MCF 10A (cell line): Measurements from ENCODE around the gene TMEM26. TPM values are rescaled to one million over a fixed set of nuclear protein-coding genes. Genes with fewer than 3 reads are reported as not detected.

Experiments
- BruUV-seq: library from RNA; stranded (reverse); fragments of 400-500 nt; replicated peaks from 2 replicates; lab custom pipeline; 2021; lab: Mats Ljungman, UMichigan
- CTCF ChIA-PET: fragments of 300-600 bp; sonication (Branson Sonifier 250); formaldehyde crosslinking; extraction: SDS; loops from one replicate; lab custom pipeline; 2021; ENCODE audit warnings: antibody characterized with exemption, inconsistent platforms; lab: Yijun Ruan, JAX
- POLR2A ChIA-PET: fragments of 300-600, 350-650 bp; sonication (Branson Sonifier 250); formaldehyde crosslinking; extraction: SDS; loops from one replicate; lab custom pipeline; 2020; ENCODE audit warnings: antibody characterized with exemption, inconsistent platforms; lab: Yijun Ruan, JAX
- DNase-seq: peaks from one replicate; pipeline ENCODE4 v3.0.0-alpha.2; 2018; ENCODE audit not compliant: unreplicated experiment
- H3K27ac Mint-ChIP-seq: one replicate; pipeline ENCODE4 v1.8.0; 2022; ENCODE audit warnings: mild to moderate bottlenecking, low read depth, mixed read lengths; ENCODE audit not compliant: unreplicated experiment
- H3K27me3 Mint-ChIP-seq: one replicate; pipeline ENCODE4 v1.8.0; 2022; ENCODE audit warnings: mixed read lengths; ENCODE audit not compliant: insufficient read depth, unreplicated experiment
- H3K36me3 Mint-ChIP-seq: one replicate; pipeline ENCODE4 v1.8.0; 2022; ENCODE audit warnings: mild to moderate bottlenecking, moderate library complexity, mixed read lengths; ENCODE audit not compliant: insufficient read depth, unreplicated experiment
- H3K4me1 Mint-ChIP-seq: one replicate; pipeline ENCODE4 v1.8.0; 2022; ENCODE audit warnings: mixed read lengths; ENCODE audit not compliant: insufficient read depth, unreplicated experiment
- H3K4me3 Mint-ChIP-seq: one replicate; pipeline ENCODE4 v1.8.0; 2022; ENCODE audit warnings: mild to moderate bottlenecking, moderate library complexity, mixed read lengths; ENCODE audit not compliant: unreplicated experiment
- H3K9me3 Mint-ChIP-seq: one replicate; pipeline ENCODE4 v1.8.0; 2022; ENCODE audit warnings: mixed read lengths; ENCODE audit not compliant: unreplicated experiment
- intact Hi-C: fragments of 100-400 bp; cut with micrococcal nuclease; formaldehyde crosslinking; loops from 2 replicates; pipeline ENCODE4 v1.14.1; 2022
- total RNA-seq: library from RNA; stranded (reverse); gene quantifications from 2 replicates; pipeline ENCODE4 v1.2.3, GENCODE V29; 2022
- TF ChIP-seq, protein P1 (sequence below): fragments of 200-600 bp; IDR thresholded peaks from one replicate; pipeline ENCODE4 v1.8.0; 2022; ENCODE audit warnings: antibody characterized with exemption, mild to moderate bottlenecking; ENCODE audit not compliant: unreplicated experiment

Gene TMEM26
- total RNA-seq, 1 experiment from 2014 or later, result not detected

DNA sequence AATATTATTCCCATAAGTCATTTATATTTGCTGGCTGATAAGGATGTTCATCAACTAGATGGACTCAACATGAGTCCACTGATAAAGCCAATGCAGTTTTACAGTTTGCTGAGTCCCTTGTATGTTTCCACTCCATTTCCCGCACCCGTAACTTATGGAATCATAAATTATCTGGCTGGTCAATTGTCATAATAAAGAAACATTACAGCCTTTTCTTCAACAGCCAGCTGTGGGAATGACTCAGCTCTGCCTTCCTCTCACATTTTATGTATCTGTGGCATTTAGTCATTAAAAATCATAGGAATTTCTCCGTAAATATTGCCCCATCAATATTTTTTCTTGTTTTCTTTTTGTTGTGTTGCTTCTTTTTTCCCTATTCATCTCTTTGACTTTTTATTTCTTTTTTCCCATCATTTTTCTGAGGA lies 22.3 kb upstream of the TMEM26 start:
- H3K4me1 Mint-ChIP-seq, result peaks cover 18% of the 10 kb centered on the region
- no TSS peak for BruUV-seq
- H3K27me3 Mint-ChIP-seq, result no peaks in the 10 kb centered on the region
- POLR2A ChIA-PET, result interaction anchor here (0.6 to 1.0 kb wide), 3 partner anchors 10 to 136 kb away, joined by 3 to 4 read pairs (median 4); no protein-coding TSS in a partner anchor
- intact Hi-C loops, result loop anchor here (10.0 kb wide), 1 partner anchor 259 kb away; no protein-coding TSS in a partner anchor
- H3K27ac Mint-ChIP-seq, result no peak overlapping the region
- TF ChIP-seq, protein P1, sequence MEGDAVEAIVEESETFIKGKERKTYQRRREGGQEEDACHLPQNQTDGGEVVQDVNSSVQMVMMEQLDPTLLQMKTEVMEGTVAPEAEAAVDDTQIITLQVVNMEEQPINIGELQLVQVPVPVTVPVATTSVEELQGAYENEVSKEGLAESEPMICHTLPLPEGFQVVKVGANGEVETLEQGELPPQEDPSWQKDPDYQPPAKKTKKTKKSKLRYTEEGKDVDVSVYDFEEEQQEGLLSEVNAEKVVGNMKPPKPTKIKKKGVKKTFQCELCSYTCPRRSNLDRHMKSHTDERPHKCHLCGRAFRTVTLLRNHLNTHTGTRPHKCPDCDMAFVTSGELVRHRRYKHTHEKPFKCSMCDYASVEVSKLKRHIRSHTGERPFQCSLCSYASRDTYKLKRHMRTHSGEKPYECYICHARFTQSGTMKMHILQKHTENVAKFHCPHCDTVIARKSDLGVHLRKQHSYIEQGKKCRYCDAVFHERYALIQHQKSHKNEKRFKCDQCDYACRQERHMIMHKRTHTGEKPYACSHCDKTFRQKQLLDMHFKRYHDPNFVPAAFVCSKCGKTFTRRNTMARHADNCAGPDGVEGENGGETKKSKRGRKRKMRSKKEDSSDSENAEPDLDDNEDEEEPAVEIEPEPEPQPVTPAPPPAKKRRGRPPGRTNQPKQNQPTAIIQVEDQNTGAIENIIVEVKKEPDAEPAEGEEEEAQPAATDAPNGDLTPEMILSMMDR, result no peak
- H3K36me3 Mint-ChIP-seq, result no peaks in the 10 kb centered on the region
- peak; percentile 63 for DNase-seq
- H3K9me3 Mint-ChIP-seq, result no peaks in the 10 kb centered on the region
- H3K4me3 Mint-ChIP-seq, result no peak overlapping the region
- CTCF ChIA-PET, result no interaction called here

- POLR2A ChIA-PET, result interaction anchor here (1.3 kb wide), 1 partner anchor 12 kb away, joined by 5 read pairs; no protein-coding TSS in a partner anchor
- Mint-ChIP-seq H3K36me3 (no peaks in the 10 kb centered on the region), H3K27me3 (no peaks in the 10 kb centered on the region), H3K4me1 (peaks cover 15% of the 10 kb centered on the region), H3K27ac (no peak overlapping the region), H3K4me3 (no peak overlapping the region), H3K9me3 (peaks cover 8% of the 10 kb centered on the region)
- no TSS peak for BruUV-seq
- TF ChIP-seq, protein P1, result no peak
- intact Hi-C loops, result loop anchor here (10.0 kb wide), 1 partner anchor 263 kb away; no protein-coding TSS in a partner anchor
- DNase-seq, result no peak
- CTCF ChIA-PET, result interaction anchor here (0.6 to 0.9 kb wide), 4 partner anchors 71 to 335 kb away, joined by 3 to 6 read pairs (median 4); no protein-coding TSS in a partner anchor
Observed at GRCh38 chr10:61472090-61472674, 19.0 kb upstream of the TMEM26 start.

DNA sequence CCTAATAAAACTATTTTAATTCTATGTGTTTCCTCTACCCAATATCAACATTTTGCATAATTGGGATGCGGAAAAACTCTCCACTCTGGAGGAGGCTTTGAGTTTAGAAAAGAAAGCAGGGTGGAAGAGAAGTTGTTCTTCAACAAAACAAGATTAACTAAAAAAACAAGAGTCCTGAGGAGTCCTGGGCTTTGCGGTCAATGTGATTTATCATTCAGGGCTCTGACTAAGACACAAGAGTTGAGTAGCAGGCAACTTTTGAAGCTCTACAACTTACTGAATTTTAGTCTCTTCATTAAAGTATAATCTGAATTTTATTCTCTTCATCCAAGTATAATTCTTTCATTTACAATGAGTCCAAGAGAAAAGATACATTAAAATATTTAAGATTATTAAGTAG lies 18.3 kb upstream of the TMEM26 start:
- DNase-seq, result no peak
- POLR2A ChIA-PET, result interaction anchor here (1.3 kb wide), 1 partner anchor 13 kb away, joined by 5 read pairs; no protein-coding TSS in a partner anchor
- no TSS peak for BruUV-seq
- peaks cover 15% of the 10 kb centered on the region for H3K4me1 Mint-ChIP-seq
- CTCF ChIA-PET, result interaction anchor here (0.6 to 0.8 kb wide), 2 partner anchors 70 to 281 kb away, joined by 3 to 4 read pairs; no protein-coding TSS in a partner anchor
- TF ChIP-seq, protein P1, result no peak
- intact Hi-C loops, result loop anchor here (10.0 kb wide), 1 partner anchor 263 kb away; no protein-coding TSS in a partner anchor
- no peaks in the 10 kb centered on the region for H3K27me3 Mint-ChIP-seq
- no peak overlapping the region for H3K4me3 Mint-ChIP-seq
- no peaks in the 10 kb centered on the region for H3K36me3 Mint-ChIP-seq
- H3K9me3 Mint-ChIP-seq, result peaks cover 8% of the 10 kb centered on the region
- H3K27ac Mint-ChIP-seq, result no peak overlapping the region

GRCh38 chr10:61470740-61471139 lies 17.6 kb upstream of the TMEM26 start:
- ChIA-PET CTCF (no interaction called here), POLR2A (interaction anchor here (1.3 kb wide), 1 partner anchor 14 kb away, joined by 5 read pairs; no protein-coding TSS in a partner anchor)
- BruUV-seq, result no TSS peak
- Mint-ChIP-seq H3K27ac (no peak overlapping the region), H3K4me3 (no peak overlapping the region), H3K4me1 (peaks cover 18% of the 10 kb centered on the region), H3K9me3 (peaks cover 8% of the 10 kb centered on the region), H3K27me3 (no peaks in the 10 kb centered on the region), H3K36me3 (no peaks in the 10 kb centered on the region)
- no peak for DNase-seq
- intact Hi-C loops, result loop anchor here (10.0 kb wide), 1 partner anchor 264 kb away; no protein-coding TSS in a partner anchor
- TF ChIP-seq, protein P1, result no peak
